CD4-positive, alpha-beta T cell treated with Interleukin-10 for 1 hour (primary cell): ENCODE data around the gene AMBN.

Experiments used
- DNase-seq: peaks from one replicate; pipeline ENCODE4 v3.0.0-alpha.2; 2020

Gene AMBN

GRCh38 chr4:70591955-70592582 lies at the start of gene AMBN:
Gene AMBN, plus strand, starts transcription at chr4:70592256. Its CDS starts 103 bp downstream, at chr4:70592359.
- no peak for DNase-seq

DNA sequence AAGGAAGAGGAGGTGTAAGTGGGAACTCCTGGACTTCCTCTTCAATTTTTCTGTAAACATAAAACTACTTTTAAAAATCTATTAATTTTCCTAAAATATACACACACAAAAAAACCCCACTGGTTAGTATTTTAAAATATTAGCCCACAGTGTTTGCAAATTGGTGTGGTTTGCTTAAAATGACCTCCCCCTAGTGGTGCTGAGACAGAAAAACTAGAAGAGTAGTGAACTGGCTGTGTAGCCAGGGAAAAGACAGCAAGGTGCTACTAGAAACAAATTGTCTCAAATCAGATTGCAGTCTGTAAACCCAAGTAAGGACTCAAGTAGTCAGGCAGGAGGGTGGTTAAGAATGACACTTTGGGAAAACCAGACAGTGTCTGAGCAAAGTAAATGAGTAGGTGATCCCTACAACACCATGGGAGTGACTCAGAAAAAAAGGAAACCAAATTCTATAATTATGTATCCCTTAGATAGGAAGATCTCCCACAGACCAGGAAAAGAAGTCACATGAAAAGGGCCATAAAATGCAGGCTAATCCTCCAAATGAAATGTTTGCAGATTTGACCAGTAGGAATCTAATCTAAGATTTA lies 47.7 kb upstream of the AMBN start:
- DNase-seq: no peak

DNA sequence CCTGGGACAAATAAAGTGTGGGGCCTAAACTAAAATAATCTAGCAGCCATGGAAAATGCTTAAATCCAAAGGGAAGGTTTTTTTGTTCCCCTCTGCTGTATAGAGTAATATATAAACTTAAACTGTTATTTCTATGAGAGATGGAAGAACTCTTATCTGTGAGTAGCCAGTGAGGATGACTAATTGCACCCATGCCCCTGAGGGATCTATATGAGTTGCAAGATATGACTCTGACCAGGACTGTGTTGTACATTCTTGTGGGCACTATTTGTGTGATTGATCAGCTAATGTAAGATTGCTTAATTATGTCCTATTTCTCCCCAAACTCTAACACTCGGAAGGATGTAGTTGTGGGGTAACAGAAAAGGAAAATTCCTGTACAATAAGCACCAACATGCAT lies 35.2 kb upstream of the AMBN start:
- DNase-seq: no peak

GRCh38 chr4:70559211-70559830 lies 32.7 kb upstream of the AMBN start:
- peak; percentile 38 for DNase-seq

- no peak for DNase-seq
These were observed 32.1 kb upstream of the AMBN start for GRCh38 chr4:70559924-70560323.

DNA sequence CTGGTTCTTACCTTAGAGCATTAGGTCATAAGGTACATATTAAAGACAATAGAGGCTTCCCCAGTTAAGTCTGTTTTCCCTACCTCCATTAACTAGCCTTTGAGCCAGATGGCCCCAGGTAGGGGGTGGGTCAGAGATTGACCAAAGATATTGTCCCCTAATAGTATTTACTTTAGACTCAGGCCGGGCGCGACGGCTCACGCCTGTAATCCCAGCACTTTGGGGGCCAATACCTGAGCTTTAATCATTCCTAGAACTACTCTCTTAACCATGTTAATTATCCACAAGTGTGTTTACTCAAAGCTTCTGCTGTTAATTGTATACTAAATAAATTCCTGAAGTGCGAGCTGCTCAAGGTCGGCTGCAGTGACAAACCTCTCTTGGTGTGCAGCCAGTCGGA lies 28.0 kb upstream of the AMBN start:
- no peak for DNase-seq

GRCh38 chr4:70570796-70571195 lies 21.3 kb upstream of the AMBN start:
- DNase-seq: no peak

GRCh38 chr4:70571772-70572171 lies 20.3 kb upstream of the AMBN start:
- DNase-seq: no peak

DNA sequence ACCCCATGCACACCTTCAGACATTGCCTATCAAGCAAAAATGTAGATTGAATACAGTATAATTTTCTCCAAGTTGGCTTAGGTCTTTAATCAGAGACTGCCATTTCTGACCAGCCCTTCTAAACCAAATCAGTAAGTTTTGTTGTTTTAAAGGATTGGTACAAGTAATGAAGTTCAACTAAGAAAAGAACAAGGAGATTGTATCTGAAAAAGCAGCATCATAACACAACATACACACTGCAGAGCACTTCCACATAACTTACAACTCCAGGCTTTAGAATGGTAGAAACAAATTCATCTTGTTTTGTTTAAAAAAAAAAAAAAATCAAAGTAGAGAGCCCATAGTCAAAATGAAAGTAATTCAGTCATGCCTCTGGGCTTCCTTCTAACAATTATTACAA lies 16.1 kb upstream of the AMBN start:
- no peak for DNase-seq

DNA sequence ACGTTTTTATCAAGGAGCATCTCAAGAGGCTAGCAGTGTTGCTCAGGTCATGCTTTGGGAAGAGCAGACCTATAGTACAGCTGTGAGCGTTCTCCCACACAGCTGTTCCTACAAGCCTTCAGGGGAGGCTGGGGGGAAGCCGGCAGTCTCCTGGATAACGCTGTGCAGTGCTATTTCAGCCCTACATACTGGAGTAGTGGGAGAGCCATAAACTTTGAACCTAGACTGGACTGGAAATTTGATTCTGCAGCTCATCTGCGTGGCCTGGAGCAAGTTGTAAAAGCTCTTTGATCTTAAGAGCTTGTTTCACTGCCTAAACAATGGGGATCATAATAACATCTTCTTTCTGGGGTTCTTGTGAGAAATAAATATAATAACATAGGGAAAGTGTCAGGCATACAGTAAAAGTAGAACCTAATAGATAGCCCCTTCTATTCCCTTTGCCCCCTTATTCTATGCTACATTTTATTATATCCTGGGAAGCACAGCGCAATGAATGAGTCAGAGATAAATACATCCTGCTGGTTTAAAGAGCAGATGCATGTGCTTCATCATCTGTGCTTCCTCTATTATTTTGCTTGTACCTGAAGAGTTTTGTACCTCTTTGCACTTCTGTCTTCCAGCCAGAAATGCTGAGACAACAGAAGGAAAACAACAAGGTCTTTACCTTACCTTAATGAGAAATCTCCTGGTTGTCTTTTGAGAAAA lies 14.7 kb upstream of the AMBN start:
- DNase-seq: no peak

GRCh38 chr4:70581980-70582379 lies 10.1 kb upstream of the AMBN start:
- DNase-seq: no peak

GRCh38 chr4:70583952-70584834 lies 7.9 kb upstream of the AMBN start:
- DNase-seq: no peak

DNA sequence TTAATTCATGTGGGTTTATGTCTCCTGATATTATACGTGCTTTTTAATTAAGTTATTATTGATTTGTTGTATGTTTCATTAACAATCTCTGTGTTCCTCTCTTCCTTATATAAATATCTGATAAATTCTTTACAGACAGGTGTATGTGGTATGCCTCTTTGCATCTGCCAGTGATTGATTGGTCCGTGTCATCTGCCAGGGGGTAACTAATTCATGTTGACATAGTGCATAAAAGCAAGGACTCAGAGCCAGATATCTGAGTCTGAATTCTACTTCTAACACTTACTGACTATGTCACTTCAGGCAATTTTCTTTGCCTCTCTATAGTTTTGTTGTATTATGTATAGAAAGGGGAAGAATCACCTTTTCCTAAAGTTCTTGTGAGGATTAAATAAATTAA lies 5.2 kb upstream of the AMBN start:
- no peak for DNase-seq

DNA sequence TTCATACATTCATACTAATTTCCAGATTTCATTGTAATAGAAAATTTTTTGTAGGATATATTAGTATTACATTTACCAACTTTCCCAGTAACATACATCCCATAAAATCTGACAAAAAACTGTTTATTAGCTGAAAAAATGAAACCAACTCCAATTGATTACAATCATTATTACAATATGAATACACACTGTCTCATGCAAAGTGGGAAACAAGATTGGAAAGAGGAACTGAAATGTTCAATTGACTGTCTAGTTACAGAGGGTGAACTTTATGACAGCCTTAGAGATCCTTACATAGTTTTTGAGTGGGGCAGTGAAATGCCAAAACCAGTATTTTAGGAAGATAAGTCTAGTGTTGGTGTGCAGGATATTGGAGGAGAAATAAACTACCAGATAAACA lies 2.3 kb upstream of the AMBN start:
- DNase-seq: no peak

DNA sequence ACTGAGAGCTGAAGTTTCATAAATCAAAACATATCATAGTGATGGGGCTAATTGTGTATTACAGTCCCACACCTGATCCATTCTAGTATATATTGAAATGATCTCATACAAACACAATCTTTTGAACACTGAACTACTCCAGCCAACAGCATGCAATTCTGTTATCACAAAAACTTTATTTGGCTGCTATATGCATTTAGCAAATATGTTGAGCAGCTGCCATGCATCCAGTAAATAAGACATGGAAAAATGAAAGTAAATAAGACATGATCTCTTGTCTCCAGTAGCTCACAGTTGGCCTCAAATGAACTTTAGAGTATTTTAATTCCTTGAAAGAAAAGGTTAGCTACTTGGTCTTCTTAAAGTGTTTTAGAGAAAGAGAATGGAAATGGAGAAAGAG lies 2.1 kb downstream of the AMBN start:
- DNase-seq: no peak

GRCh38 chr4:70600305-70600704 lies 8.2 kb downstream of the AMBN start:
- no peak for DNase-seq

GRCh38 chr4:70600977-70601376 lies 8.9 kb downstream of the AMBN start:
- no peak for DNase-seq

- peak; percentile 73 for DNase-seq
These were observed 9.5 kb downstream of the AMBN start for GRCh38 chr4:70601422-70602039.

DNA sequence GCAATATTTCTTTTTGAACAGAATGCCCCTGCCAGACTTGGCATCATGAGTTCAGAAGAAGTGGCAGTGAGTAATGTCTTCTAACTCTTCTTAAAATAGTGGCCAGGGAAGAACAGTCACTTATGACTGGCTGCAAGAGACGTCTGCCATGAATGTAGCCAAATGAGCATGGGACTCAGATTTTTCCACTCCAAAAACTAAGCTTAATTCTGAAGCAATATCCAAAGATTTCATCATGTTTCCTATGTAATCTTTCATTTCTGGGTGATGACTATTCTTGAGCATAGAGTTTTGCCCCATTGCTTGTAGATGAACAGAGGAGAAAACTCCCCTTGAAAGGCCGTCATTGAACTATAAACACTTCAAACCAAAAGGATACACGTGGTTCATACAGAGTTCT lies 11.8 kb downstream of the AMBN start:
- no peak for DNase-seq

DNA sequence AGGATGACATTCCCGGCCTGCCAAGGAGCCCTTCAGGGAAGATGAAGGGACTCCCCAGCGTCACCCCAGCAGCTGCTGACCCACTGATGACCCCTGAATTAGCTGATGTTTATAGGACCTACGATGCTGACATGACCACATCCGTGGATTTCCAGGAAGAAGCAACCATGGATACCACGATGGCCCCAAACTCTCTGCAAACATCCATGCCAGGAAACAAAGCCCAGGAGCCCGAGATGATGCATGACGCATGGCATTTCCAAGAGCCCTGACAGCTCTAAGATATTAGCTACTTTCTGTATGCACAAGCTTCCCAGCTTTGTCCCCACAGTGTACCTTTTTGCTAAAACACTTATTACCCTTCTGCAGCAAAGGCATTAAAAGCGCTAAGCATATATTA lies 14.4 kb downstream of the AMBN start:
- DNase-seq: no peak

- no peak for DNase-seq
These were observed 15.3 kb downstream of the AMBN start for GRCh38 chr4:70607334-70607853.

DNA sequence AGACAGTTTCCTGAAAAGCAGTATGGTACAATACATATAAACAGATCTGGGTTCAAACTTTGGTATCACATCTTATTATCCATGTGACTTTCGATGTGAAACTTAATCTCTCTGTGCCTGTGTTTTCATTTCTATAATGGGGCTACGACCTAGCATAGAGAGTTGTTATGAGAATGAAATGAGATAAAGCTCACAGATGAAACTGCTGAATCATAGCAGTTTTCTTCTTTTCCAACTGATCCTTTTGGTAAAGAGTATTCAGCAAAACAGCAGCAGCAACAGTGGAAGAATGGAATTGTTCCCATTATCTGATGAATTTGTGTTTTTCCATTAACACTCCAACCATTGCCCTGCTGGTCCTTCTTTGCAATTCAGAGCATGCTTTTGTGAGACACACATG lies 16.3 kb downstream of the AMBN start:
- no peak for DNase-seq
